Islet precursor cell (in vitro differentiated cells): ENCODE data around the gene NDUFB2.
"Not testable (repeated sequence)": the region's sequence is repeated elsewhere in the genome, so short reads cannot be mapped to it uniquely, and the experiment has no call there.

Source experiments
- DNase-seq: peaks from one replicate; pipeline ENCODE4 v3.0.0-alpha.2; 2018

NDUFB2 gene

GRCh38 chr7:140694592-140694991 is 1.9 kb upstream of the NDUFB2 start:
- no peak for DNase-seq

- peak; percentile 29 for DNase-seq
These were observed 1.1 kb upstream of the NDUFB2 start for GRCh38 chr7:140695381-140695780.

- peak; percentile 98 for DNase-seq
These were observed 356 bp upstream of the NDUFB2 start for GRCh38 chr7:140696024-140696679.

GRCh38 chr7:140697447-140698143 is 1.1 kb downstream of the NDUFB2 start:
- DNase-seq: peak; percentile 41

- DNase-seq: peak; percentile 22
These were observed 2.0 kb downstream of the NDUFB2 start for GRCh38 chr7:140698477-140698876.

- DNase-seq: no peak
These were observed 6.3 kb downstream of the NDUFB2 start for GRCh38 chr7:140702774-140703173.

- DNase-seq: no peak
These were observed 7.7 kb downstream of the NDUFB2 start for GRCh38 chr7:140704205-140704604.

- DNase-seq: no peak
These were observed 10.6 kb downstream of the NDUFB2 start for GRCh38 chr7:140707132-140707531.

- not testable (repeated sequence) for DNase-seq
These were observed 12.3 kb downstream of the NDUFB2 start for GRCh38 chr7:140708764-140709163.

GRCh38 chr7:140712392-140712791 is 15.9 kb downstream of the NDUFB2 start:
- not testable (repeated sequence) for DNase-seq

- no peak for DNase-seq
These were observed 18.0 kb downstream of the NDUFB2 start for GRCh38 chr7:140714331-140715040.

- DNase-seq: no peak
These were observed 23.2 kb downstream of the NDUFB2 start for GRCh38 chr7:140719721-140720120.

- no peak for DNase-seq
These were observed 25.7 kb downstream of the NDUFB2 start for GRCh38 chr7:140722254-140722653.

- DNase-seq: no peak
These were observed 26.5 kb downstream of the NDUFB2 start for GRCh38 chr7:140723006-140723405.

- no peak for DNase-seq
These were observed 27.1 kb downstream of the NDUFB2 start for GRCh38 chr7:140723574-140723973.

- no peak for DNase-seq
These were observed 28.2 kb downstream of the NDUFB2 start for GRCh38 chr7:140724706-140725105.

GRCh38 chr7:140726281-140726680 is 29.8 kb downstream of the NDUFB2 start:
- DNase-seq: no peak

- no peak for DNase-seq
These were observed 35.9 kb downstream of the NDUFB2 start for GRCh38 chr7:140732416-140732815.

- no peak for DNase-seq
These were observed 37.6 kb downstream of the NDUFB2 start for GRCh38 chr7:140734096-140734495.

- DNase-seq: no peak
These were observed 38.2 kb downstream of the NDUFB2 start for GRCh38 chr7:140734729-140735128.

- no peak for DNase-seq
These were observed 41.8 kb downstream of the NDUFB2 start for GRCh38 chr7:140738280-140738679.

- not testable (repeated sequence) for DNase-seq
These were observed 46.7 kb downstream of the NDUFB2 start for GRCh38 chr7:140743255-140743654.

- DNase-seq: no peak
These were observed 47.5 kb downstream of the NDUFB2 start for GRCh38 chr7:140744005-140744404.
